Left lung (tissue), 10 donors: Measurements from ENCODE around the gene FGD3. TPM values are rescaled to one million over a fixed set of nuclear protein-coding genes. Genes with fewer than 3 reads are reported as not detected.
A peak's percentile ranks its signal among the peaks of the same experiment; 100 is the strongest.

ENCODE experiments used
- ATAC-seq: fragments of 200-7000 bp; cut with Tn5 transposase; one replicate; pipeline ENCODE4 v1.9.1; 2020; ENCODE audit warnings: moderate library complexity
- DNase-seq, 4 donors: peaks; one replicate each; pipeline ENCODE4 v3.0.0-alpha.2; 2013 to 2020
- H3K27ac ChIP-seq, 2 donors: fragments of 200-600 bp; sonication (generic) in 1 of 2; one replicate each; pipeline versions ENCODE4 v1.5.0 to v1.8.0; 2020 to 2021
- H3K27me3 ChIP-seq, 2 donors: fragments of 200-600 bp; sonication (generic) in 1 of 2; one replicate each; pipeline versions ENCODE4 v1.5.0 to v1.8.0; 2020 to 2021
- H3K36me3 ChIP-seq, 2 donors: fragments of 200-600 bp; sonication (generic) in 1 of 2; one replicate each; pipeline versions ENCODE4 v1.5.0 to v1.8.0; 2020 to 2021
- H3K4me1 ChIP-seq, 2 donors: fragments of 200-600 bp; one replicate each; pipeline ENCODE4 v1.8.0; 2021
- H3K4me3 ChIP-seq, 2 donors: fragments of 200-600 bp; sonication (generic) in 1 of 2; one replicate each; pipeline versions ENCODE4 v1.5.0 to v1.8.0; 2020 to 2021; ENCODE audit warnings: mild to moderate bottlenecking in 1 of 2
- H3K9me3 ChIP-seq, 2 donors: fragments of 200-600 bp; sonication (generic) in 1 of 2; one replicate each; pipeline versions ENCODE4 v1.5.0 to v1.8.0; 2020 to 2021
- CTCF ChIP-seq, 2 donors: fragments of 200-600 bp; sonication (generic) in 1 of 2; IDR thresholded peaks; one replicate each; pipeline versions ENCODE4 v1.5.0 to v1.8.0; 2021; ENCODE audit warnings: antibody characterized with exemption in 2 of 2
- intact Hi-C, 2 donors: fragments of 100-400 bp; cut with DNase I; formaldehyde crosslinking; loops; one replicate each; pipeline versions ENCODE4 v1.11.2 to v1.14.2; 2022
- polyA plus RNA-seq, 6 donors: library from polyadenylated mRNA; unstranded; fragments of 120-200 nt; gene quantifications; one replicate each; pipeline ENCODE4 v1.2.1, GENCODE V29; 2013; ENCODE audit not compliant: insufficient read length in 6 of 6
- total RNA-seq, 2 donors: library from RNA; stranded (reverse); fragmentation: NEBNext Ultra II Directional; extraction: Animal tissue kit (Norgen Biotek cat#: 25700); gene quantifications; one replicate each; pipeline ENCODE4 v1.2.1, GENCODE V29; 2021
- donor health status: DM: no; HTN: yes; CAD: no.
- donor health status: DM: no; HTN: no; CAD: no.

The FGD3 gene
- total and polyA plus RNA-seq, 8 donors, result 4.2 to 29.9 (median 7.8) TPM

- Histone ChIP-seq H3K27ac (peak overlapping the region in 1 of 2 donors; percentile 50), H3K9me3 (no peaks in the 10 kb centered on the region), H3K36me3 (peaks cover 0 to 21% of the 10 kb centered on the region in 2 donors), H3K27me3 (no peaks in the 10 kb centered on the region), H3K4me3 (no peak overlapping the region), H3K4me1 (peaks cover 0 to 86% of the 10 kb centered on the region in 2 donors)
- no peak for TF ChIP-seq CTCF (IDR thresholded peaks at IDR 0.05)
- no peak for DNase-seq
- no peak for ATAC-seq
- intact Hi-C loops, result no loop called here
Measured at GRCh38 chr9:92971776-92972175, 24.5 kb downstream of the FGD3 start.

DNA sequence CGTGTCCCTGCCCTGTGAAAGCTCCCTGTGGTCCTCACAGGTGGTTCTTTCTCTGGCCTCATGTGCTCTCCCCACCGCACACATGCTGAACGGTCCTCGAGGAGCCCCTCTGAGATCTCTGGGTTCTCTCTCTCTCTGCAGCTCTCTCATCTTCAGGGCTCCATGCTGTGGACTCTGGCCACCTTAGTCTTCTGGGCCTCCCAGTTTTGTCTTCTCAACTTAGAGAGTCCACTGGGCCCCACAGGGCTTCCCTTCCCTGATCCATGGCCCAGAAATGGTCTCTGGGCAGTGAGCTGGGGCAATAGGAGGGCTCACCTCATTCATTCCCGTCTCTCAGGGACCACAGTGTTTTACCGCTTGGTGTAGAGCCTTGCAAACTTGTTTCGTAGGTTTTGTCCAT is 26.4 kb downstream of the FGD3 start:
- peaks cover 0 to 31% of the 10 kb centered on the region in 2 donors for H3K36me3 ChIP-seq
- H3K4me3 ChIP-seq, result no peak overlapping the region
- intact Hi-C loops, result no loop called here
- H3K27me3 ChIP-seq, result no peaks in the 10 kb centered on the region
- DNase-seq (no peak), ATAC-seq (no peak)
- peak overlapping the region; percentile 23 to 26 for H3K27ac ChIP-seq
- TF ChIP-seq CTCF (IDR thresholded peaks at IDR 0.05), result no peak
- peaks cover 0 to 84% of the 10 kb centered on the region in 2 donors for H3K4me1 ChIP-seq
- no peaks in the 10 kb centered on the region for H3K9me3 ChIP-seq

DNA sequence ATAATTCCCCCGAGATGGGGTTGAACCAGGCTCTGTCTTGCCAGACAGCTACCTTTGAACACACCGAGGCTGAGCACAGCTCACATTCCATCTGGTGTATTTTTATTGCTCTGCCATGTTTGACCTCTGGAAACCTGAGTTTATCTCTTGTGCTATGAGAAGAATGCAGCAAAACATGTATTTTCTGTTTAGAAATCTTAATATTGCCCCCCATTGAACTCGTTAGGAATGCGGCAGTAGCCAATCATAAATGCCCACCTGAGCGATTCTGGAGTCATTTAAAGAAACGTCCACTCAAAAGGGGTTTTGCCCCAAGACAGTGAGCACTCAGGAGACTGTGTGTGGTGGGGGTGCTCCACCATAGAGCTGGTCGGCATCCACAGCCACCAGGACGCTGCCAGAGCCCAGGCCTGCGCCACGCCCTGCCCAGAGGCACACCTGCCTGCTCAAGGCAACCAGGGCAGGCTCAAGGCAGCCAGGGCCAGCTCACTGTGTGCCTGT is 26.9 kb downstream of the FGD3 start:
- peak; percentile 73 for ATAC-seq
- Histone ChIP-seq H3K27ac (peak overlapping the region in 1 of 2 donors; percentile 26), H3K27me3 (no peaks in the 10 kb centered on the region), H3K4me1 (peaks cover 0 to 84% of the 10 kb centered on the region in 2 donors), H3K9me3 (no peaks in the 10 kb centered on the region), H3K36me3 (peaks cover 0 to 31% of the 10 kb centered on the region in 2 donors), H3K4me3 (no peak overlapping the region)
- DNase-seq, result peak in 1 of 4 donors; percentile 63
- intact Hi-C loops, result no loop called here
- TF ChIP-seq CTCF (IDR thresholded peaks at IDR 0.05), result no peak

GRCh38 chr9:92974761-92975755 is 27.7 kb downstream of the FGD3 start:
- Histone ChIP-seq H3K36me3 (peaks cover 0 to 31% of the 10 kb centered on the region in 2 donors), H3K27ac (no peak overlapping the region), H3K27me3 (no peaks in the 10 kb centered on the region), H3K9me3 (no peaks in the 10 kb centered on the region), H3K4me1 (peaks cover 0 to 84% of the 10 kb centered on the region in 2 donors), H3K4me3 (no peak overlapping the region)
- ATAC-seq, result no peak
- no peak for TF ChIP-seq CTCF (IDR thresholded peaks at IDR 0.05)
- no peak for DNase-seq
- intact Hi-C loops, result no loop called here

GRCh38 chr9:92976431-92976830 is 29.1 kb downstream of the FGD3 start:
- peaks cover 0 to 31% of the 10 kb centered on the region in 2 donors for H3K36me3 ChIP-seq
- no peak for TF ChIP-seq CTCF (IDR thresholded peaks at IDR 0.05)
- H3K27ac ChIP-seq, result no peak overlapping the region
- H3K9me3 ChIP-seq, result no peaks in the 10 kb centered on the region
- H3K27me3 ChIP-seq, result no peaks in the 10 kb centered on the region
- no peak overlapping the region for H3K4me3 ChIP-seq
- no peak for ATAC-seq
- no peak for DNase-seq
- peaks cover 0 to 77% of the 10 kb centered on the region in 2 donors for H3K4me1 ChIP-seq
- intact Hi-C loops, result no loop called here
